H1 (cell line): ENCODE data around the gene L3MBTL3. TPM values are rescaled to one million over a fixed set of nuclear protein-coding genes. Genes with fewer than 3 reads are reported as not detected.

Experiments
- CTCF ChIA-PET: fragments of 300-600 bp; sonication (Branson Sonifier 250); formaldehyde crosslinking; loops from one replicate; lab custom pipeline; 2021; ENCODE audit not compliant: partially characterized antibody; lab: Charles Lee
- POLR2A ChIA-PET: fragments of 300-600 bp; sonication (Branson Sonifier 250); formaldehyde crosslinking; loops from one replicate; lab custom pipeline; 2021; ENCODE audit warnings: inconsistent platforms; ENCODE audit not compliant: partially characterized antibody; lab: Charles Lee
- DNase-seq, 2 experiments: peaks; one replicate each; pipeline versions ENCODE4 v3.0.0 to v3.0.0-alpha.2; 2010 to 2022; ENCODE audit warnings: low spot score in 2 of 2, low read depth in 1 of 2, mixed read lengths in 1 of 2
- FAIRE-seq: peaks from 2 replicates; lab custom pipeline; 2011; peaks lifted over from hg19 to GRCh38; lab: Jason Lieb, UNC
- H2AFZ ChIP-seq: 2 replicates; pipeline ENCODE4 v1.8.1; 2012; ENCODE audit warnings: low read length, inconsistent platforms
- H2AK5ac ChIP-seq: 2 replicates; pipeline ENCODE4 v1.6.1; 2013; ENCODE audit warnings: low read depth, low read length
- H2BK120ac ChIP-seq: replicated peaks from 2 replicates; pipeline ENCODE3; 2013; ENCODE audit warnings: low read depth, low read length, inconsistent platforms
- H2BK12ac ChIP-seq: 2 replicates; pipeline ENCODE4 v1.6.1; 2013; ENCODE audit warnings: low read depth, low read length
- H2BK15ac ChIP-seq: 2 replicates; pipeline ENCODE4 v1.6.1; 2013; ENCODE audit warnings: low read length
- H2BK20ac ChIP-seq: 2 replicates; pipeline ENCODE4 v1.6.1; 2013; ENCODE audit warnings: low read length
- H2BK5ac ChIP-seq: 2 replicates; pipeline ENCODE4 v1.6.1; 2013; ENCODE audit warnings: low read depth, low read length
- H3K14ac ChIP-seq: 2 replicates; pipeline ENCODE4 v1.6.1; 2013; ENCODE audit warnings: inconsistent platforms; ENCODE audit not compliant: insufficient read length
- H3K18ac ChIP-seq: 2 replicates; pipeline ENCODE4 v1.6.1; 2013; ENCODE audit warnings: low read length; ENCODE audit errors: extremely low read depth
- H3K23ac ChIP-seq: 2 replicates; pipeline ENCODE4 v1.6.1; 2013; ENCODE audit warnings: inconsistent platforms; ENCODE audit not compliant: insufficient read length
- H3K23me2 ChIP-seq: 2 replicates; pipeline ENCODE4 v1.6.1; 2013; ENCODE audit warnings: low read depth, low read length
- H3K27ac ChIP-seq: 2 replicates; pipeline ENCODE4 v1.6.1; 2011; ENCODE audit warnings: low read depth, low read length, inconsistent platforms
- H3K27me3 ChIP-seq, 4 experiments: replicated peaks in 1 of 4; 1 replicate in 1 of 4; 2 replicates in 3 of 4; pipeline versions ENCODE4 v1.6.1 to v1.8.1; 2011 to 2013; ENCODE audit warnings: low read length in 3 of 4, mild to moderate bottlenecking in 3 of 4, inconsistent platforms in 2 of 4, mixed read lengths in 2 of 4, moderate library complexity in 1 of 4; ENCODE audit not compliant: control insufficient read depth in 3 of 4, insufficient read depth in 3 of 4; ENCODE audit errors: extremely low read depth in 1 of 4
- H3K36me3 ChIP-seq, 4 experiments: 2 replicates each; pipeline versions ENCODE4 v1.6.1 to v1.8.1; 2011 to 2013; ENCODE audit warnings: mild to moderate bottlenecking in 4 of 4, low read length in 3 of 4, moderate library complexity in 2 of 4, control low read depth in 1 of 4, inconsistent platforms in 1 of 4; ENCODE audit not compliant: insufficient read depth in 4 of 4, control insufficient read depth in 2 of 4
- H3K4ac ChIP-seq: replicated peaks from 2 replicates; pipeline ENCODE3; 2013; ENCODE audit warnings: low read length, low read depth, mixed read lengths, inconsistent platforms; ENCODE audit not compliant: insufficient read length
- H3K4me1 ChIP-seq, 4 experiments: replicated peaks in 1 of 4; 1 replicate in 1 of 4; 2 replicates in 3 of 4; pipeline versions ENCODE4 v1.6.1 to v1.8.1; 2011 to 2013; ENCODE audit warnings: low read length in 3 of 4, inconsistent platforms in 2 of 4, mixed read lengths in 1 of 4; ENCODE audit not compliant: insufficient read depth in 4 of 4, control insufficient read depth in 3 of 4
- H3K4me2 ChIP-seq, 2 experiments: 2 replicates each; pipeline versions ENCODE4 v1.6.1 to v1.8.1; 2011 to 2013; ENCODE audit warnings: low read depth in 2 of 2, low read length in 2 of 2, control low read depth in 1 of 2, inconsistent platforms in 1 of 2, mild to moderate bottlenecking in 1 of 2; ENCODE audit not compliant: insufficient read depth in 1 of 2
- H3K4me3 ChIP-seq, 4 experiments: fragments of 200-600, 300-600 bp in 1 of 4; sonication (generic), shearing (Covaris generic), sonication (Bioruptor Twin) in 1 of 4; 2 replicates each; pipeline versions ENCODE4 v1.5.1 to v1.8.1; 2011 to 2016; ENCODE audit warnings: low read length in 4 of 4, low read depth in 3 of 4, control low read depth in 2 of 4, inconsistent platforms in 2 of 4, mild to moderate bottlenecking in 2 of 4, mixed read lengths in 1 of 4, moderate library complexity in 1 of 4; ENCODE audit not compliant: insufficient read depth in 2 of 4; ENCODE audit errors: extremely low read depth in 1 of 4
- H3K56ac ChIP-seq: replicated peaks from 2 replicates; pipeline ENCODE3; 2013; ENCODE audit warnings: low read depth, mild to moderate bottlenecking, mixed read lengths, low read length, inconsistent platforms; ENCODE audit not compliant: insufficient read length
- H3K79me1 ChIP-seq: 2 replicates; pipeline ENCODE4 v1.6.1; 2013; ENCODE audit warnings: low read depth, low read length, control low read depth
- H3K79me2 ChIP-seq, 2 experiments: 2 replicates each; pipeline versions ENCODE4 v1.6.1 to v1.8.1; 2012 to 2013; ENCODE audit warnings: low read length in 2 of 2, mild to moderate bottlenecking in 2 of 2, inconsistent platforms in 1 of 2; ENCODE audit not compliant: insufficient read depth in 2 of 2, control insufficient read depth in 1 of 2
- H3K9ac ChIP-seq, 4 experiments: replicated peaks in 1 of 4; 1 replicate in 1 of 4; 2 replicates in 3 of 4; pipeline versions ENCODE4 v1.6.1 to v1.8.1; 2011 to 2013; ENCODE audit warnings: low read depth in 3 of 4, low read length in 3 of 4, control low read depth in 2 of 4, mild to moderate bottlenecking in 2 of 4, moderate library complexity in 2 of 4, inconsistent platforms in 1 of 4; ENCODE audit errors: extremely low read depth in 1 of 4
- H3K9me3 ChIP-seq, 2 experiments: 2 replicates each; pipeline versions ENCODE4 v1.6.1 to v1.8.1; 2012 to 2013; ENCODE audit warnings: mild to moderate bottlenecking in 2 of 2, moderate library complexity in 2 of 2, control low read depth in 1 of 2, inconsistent platforms in 1 of 2, low read depth in 1 of 2, low read length in 1 of 2, mixed read lengths in 1 of 2; ENCODE audit not compliant: insufficient read depth in 2 of 2
- H4K20me1 ChIP-seq, 2 experiments: replicated peaks in 1 of 2; 2 replicates each; pipeline versions ENCODE3 to v1.8.1; 2011 to 2013; ENCODE audit warnings: inconsistent platforms in 2 of 2, low read length in 2 of 2, mild to moderate bottlenecking in 1 of 2; ENCODE audit not compliant: insufficient read depth in 2 of 2, control insufficient read depth in 1 of 2
- H4K5ac ChIP-seq: 2 replicates; pipeline ENCODE4 v1.6.1; 2013; ENCODE audit warnings: low read length, low read depth, mixed read lengths, inconsistent platforms; ENCODE audit not compliant: insufficient read length
- H4K8ac ChIP-seq: 2 replicates; pipeline ENCODE4 v1.8.0; 2013; ENCODE audit warnings: mild to moderate bottlenecking, moderate library complexity, low read length, inconsistent platforms; ENCODE audit not compliant: insufficient read depth; ENCODE audit errors: extremely low read depth
- H4K91ac ChIP-seq: replicated peaks from 2 replicates; pipeline ENCODE3; 2013; ENCODE audit warnings: low read length, mixed read lengths, inconsistent platforms; ENCODE audit not compliant: insufficient read length
- CHD1 ChIP-seq: IDR thresholded peaks from 2 replicates; pipeline ENCODE4 v1.6.1; 2012; ENCODE audit warnings: low read depth, low read length, improper control_type of control experiment
- CREB1 ChIP-seq: IDR thresholded peaks from 2 replicates; pipeline ENCODE4 v1.6.1; 2012; ENCODE audit warnings: inconsistent platforms
- EGR1 ChIP-seq: IDR thresholded peaks from 2 replicates; pipeline ENCODE4 v1.6.1; 2011; ENCODE audit warnings: low read depth, low read length, borderline replicate concordance
- FOSL1 ChIP-seq: IDR thresholded peaks from 2 replicates; pipeline ENCODE4 v1.6.1; 2011; ENCODE audit warnings: mild to moderate bottlenecking, low read depth, low read length, moderate library complexity; ENCODE audit not compliant: insufficient read depth
- KDM5A ChIP-seq: fragments of 200-600 bp; IDR thresholded peaks from 2 replicates; pipeline ENCODE4 v1.7.1; 2012; ENCODE audit warnings: mild to moderate bottlenecking, low read length, inconsistent platforms, mixed read lengths
- MAFK ChIP-seq: IDR thresholded peaks from 2 replicates; pipeline ENCODE4 v1.6.1; 2012; ENCODE audit warnings: low read depth, mild to moderate bottlenecking, improper control_type of control experiment, low read length
- POLR2A ChIP-seq, 2 experiments: IDR thresholded peaks; 1 replicate in 1 of 2; 2 replicates in 1 of 2; pipeline ENCODE4 v1.6.1; 2011; ENCODE audit warnings: low read depth in 2 of 2, low read length in 2 of 2, mild to moderate bottlenecking in 2 of 2; ENCODE audit errors: control extremely low read depth in 1 of 2
- RXRA ChIP-seq: IDR thresholded peaks from 2 replicates; pipeline ENCODE4 v1.6.1; 2011; ENCODE audit warnings: low read depth, mild to moderate bottlenecking, low read length, moderate library complexity; ENCODE audit not compliant: insufficient read depth
- WGBS, 2 experiments: shearing (Covaris generic) in 1 of 2; methylation state at CpG; one replicate each; pipeline versions ENCODE4 v1.1.6 to v1.1.7; 2013 to 2015; ENCODE audit warnings: low lambda C conversion rate in 2 of 2, mixed read lengths in 2 of 2, inconsistent platforms in 1 of 2, low coverage in 1 of 2, missing lambda C conversion rate in 1 of 2; ENCODE audit not compliant: insufficient replicate concordance in 2 of 2, insufficient coverage in 1 of 2, insufficient read length in 1 of 2; ENCODE audit errors: extremely low coverage in 1 of 2, missing lambda C conversion rate in 1 of 2; 5-methylcytosine and 5-hydroxymethylcytosine counted together
- polyA plus RNA-seq, 7 experiments: library from polyadenylated mRNA; depleted of rRNA in 3 of 7; stranded (reverse) in 5 of 7; unstranded in 2 of 7; fragments of >200 nt in 5 of 7; fragments of 200-250 nt in 2 of 7; gene quantifications; 1 replicate in 5 of 7; 2 replicates in 1 of 7; 4 replicates in 1 of 7; pipeline versions ENCODE4 v1.2.1 to v1.2.3, GENCODE V29; 2011 to 2013; ENCODE audit warnings: missing spikeins in 2 of 7, mixed read lengths in 2 of 7
- total RNA-seq: library from RNA; stranded (reverse); fragmentation: NEBNext Ultra II Directional; extraction: Animal tissue kit (Norgen Biotek cat#: 25700); gene quantifications from 2 replicates; pipeline ENCODE4 v1.2.1, GENCODE V29; 2021

L3MBTL3 gene
- total and polyA plus RNA-seq, 2 of the 8 experiments (the other 6 are each of a cell fraction or from before 2014, with no cell fraction given) = 3.9 to 17.2 TPM

DNA sequence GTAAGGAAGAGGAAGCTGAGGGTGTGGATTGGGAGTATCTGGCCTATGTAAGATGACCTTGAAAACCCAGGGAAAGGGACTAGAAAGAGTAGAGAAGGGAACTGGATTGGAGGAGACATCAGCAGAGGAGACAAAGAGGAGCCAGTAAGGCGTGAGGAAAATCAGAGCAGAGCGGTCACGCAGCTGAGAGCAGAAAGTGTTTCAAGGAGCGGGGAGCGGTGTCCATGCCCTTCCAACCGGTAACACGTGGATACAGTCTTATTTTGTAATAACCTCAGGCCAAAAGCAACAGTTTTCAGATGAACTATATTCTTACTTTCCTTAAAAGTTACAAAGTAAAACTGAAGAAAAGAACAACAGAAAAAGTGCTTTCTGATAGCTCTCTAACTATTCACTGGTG, 36.3 kb downstream of the L3MBTL3 start:
- CTCF ChIA-PET = no interaction called here
- no peak overlapping the region for H2BK12ac ChIP-seq
- no peak for FAIRE-seq

More for the DNA sequence above, 36.3 kb downstream of the L3MBTL3 start:
- Histone ChIP-seq H2BK5ac (no peak overlapping the region), H2BK15ac (no peak overlapping the region), H2BK120ac (no peak overlapping the region), H3K23ac (no peak overlapping the region), H4K91ac (no peak overlapping the region), H2AK5ac (no peak overlapping the region), H3K4me3 (no peak overlapping the region), H3K9me3 (no peaks in the 10 kb centered on the region), H3K79me1 (no peaks in the 10 kb centered on the region), H3K79me2 (no peaks in the 10 kb centered on the region), H2BK20ac (no peak overlapping the region), H3K27me3 (no peaks in the 10 kb centered on the region), H3K56ac (no peak overlapping the region), H4K8ac (no peak overlapping the region), H3K4me1 (no peaks in the 10 kb centered on the region), H3K4ac (no peak overlapping the region), H3K36me3 (peaks cover 0 to 13% (median 3%) of the 10 kb centered on the region in 4 experiments; a peak in 5 of 8 replicates), H4K20me1 (peaks cover 0 to 2% of the 10 kb centered on the region in 2 experiments), H3K14ac (no peak overlapping the region), H4K5ac (no peak overlapping the region), H3K23me2 (no peaks in the 10 kb centered on the region), H3K18ac (no peak overlapping the region), H3K4me2 (no peak overlapping the region), H3K27ac (no peak overlapping the region), H3K9ac (no peak overlapping the region), H2AFZ (no peak overlapping the region)
- POLR2A ChIA-PET = no interaction called here
- DNase-seq = no peak
- WGBS, 2 experiments = 93% methylated on average over 7 of the region's 7 CpGs; no CpG with 5 or more reads in 1 of the 2 experiments
- TF ChIP-seq FOSL1 (no peak), EGR1 (no peak), KDM5A (no peak), RXRA (no peak), MAFK (no peak), CHD1 (no peak), POLR2A (IDR thresholded peaks at IDR 0.05; ENCODE audit: control extremely low read depth in 1 of 2, low read depth in 2 of 2, low read length in 2 of 2) (no peak), CREB1 (no peak)
